GM19452 (cell line): Measurements from ENCODE around the gene RAB3C.

ENCODE experiments used
- ATAC-seq: cut with Tn5 transposase; IDR thresholded peaks from one replicate; pipeline ENCODE4 v1.9.1; 2021; ENCODE audit not compliant: unreplicated experiment

RAB3C gene

DNA sequence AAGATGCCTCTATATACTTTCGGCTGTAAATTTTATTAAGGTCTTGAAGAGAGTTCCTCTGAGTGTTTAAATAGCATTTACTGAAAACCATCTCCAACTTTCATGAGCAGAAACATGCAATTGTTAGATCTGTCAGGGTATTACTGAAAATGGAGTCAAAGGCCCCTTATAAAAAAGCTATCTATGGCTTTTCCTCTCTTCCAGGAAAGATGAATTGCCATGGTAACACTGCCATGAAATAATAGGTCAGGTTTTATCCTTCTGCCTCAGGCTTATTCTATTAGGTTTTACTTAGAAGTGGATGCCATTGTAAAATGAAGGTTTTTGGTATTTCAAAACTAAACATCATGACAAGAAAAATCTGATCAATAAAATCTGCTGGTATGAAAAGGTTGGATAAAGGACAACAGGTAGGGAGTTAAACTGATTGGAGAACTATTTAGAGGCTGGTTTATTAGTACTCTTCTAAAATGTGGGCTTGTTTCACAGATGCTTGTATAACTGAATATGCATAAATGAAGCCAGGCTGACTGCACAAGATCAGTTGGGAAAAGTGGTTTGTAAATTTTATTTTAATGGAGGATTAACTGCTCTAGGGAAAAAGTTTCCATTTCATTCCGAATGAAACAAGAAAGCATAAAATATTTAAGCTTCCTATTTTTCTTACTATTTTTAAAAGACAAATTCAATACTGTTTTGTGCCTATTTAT is 135.5 kb downstream of the RAB3C start:
- ATAC-seq = no peak

DNA sequence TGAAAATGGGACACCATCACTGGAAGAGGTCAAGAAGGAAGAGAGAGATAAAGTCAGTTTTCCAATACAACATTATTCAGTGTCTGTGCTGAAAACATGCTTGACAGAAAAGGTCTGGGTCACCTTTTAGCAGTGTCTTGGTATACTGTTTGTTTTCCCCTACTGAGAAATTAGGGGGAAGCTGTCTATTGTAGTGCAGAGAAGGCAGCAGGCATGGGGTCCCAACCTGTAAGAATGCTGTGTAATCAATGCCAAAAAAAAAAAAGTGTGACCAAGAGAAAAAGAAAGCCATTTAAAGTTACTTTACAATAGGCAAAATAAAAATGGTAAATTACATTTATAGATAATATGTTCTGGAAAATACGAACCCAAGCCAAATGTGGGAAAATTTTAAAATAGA is 139.3 kb downstream of the RAB3C start:
- ATAC-seq = no peak

DNA sequence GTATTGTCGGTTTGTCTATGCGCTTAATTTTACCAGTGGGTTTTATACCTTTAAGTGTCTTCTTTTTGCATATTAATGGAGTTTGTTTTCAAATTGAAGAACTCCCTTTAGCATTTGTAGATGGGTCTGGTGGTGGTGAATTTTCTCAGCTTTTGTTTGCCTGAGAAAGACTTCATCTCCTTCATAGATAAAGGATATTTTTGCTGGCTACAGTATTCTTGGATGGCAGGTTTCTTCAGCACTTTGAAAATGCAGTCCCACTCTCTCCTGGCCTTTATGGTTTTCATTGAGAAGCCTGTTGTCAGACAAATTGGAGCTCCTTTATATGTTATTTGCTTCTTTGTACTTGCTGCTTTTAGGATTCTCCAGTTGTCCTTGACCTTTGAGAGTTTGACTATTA is 142.1 kb downstream of the RAB3C start:
- no peak for ATAC-seq

DNA sequence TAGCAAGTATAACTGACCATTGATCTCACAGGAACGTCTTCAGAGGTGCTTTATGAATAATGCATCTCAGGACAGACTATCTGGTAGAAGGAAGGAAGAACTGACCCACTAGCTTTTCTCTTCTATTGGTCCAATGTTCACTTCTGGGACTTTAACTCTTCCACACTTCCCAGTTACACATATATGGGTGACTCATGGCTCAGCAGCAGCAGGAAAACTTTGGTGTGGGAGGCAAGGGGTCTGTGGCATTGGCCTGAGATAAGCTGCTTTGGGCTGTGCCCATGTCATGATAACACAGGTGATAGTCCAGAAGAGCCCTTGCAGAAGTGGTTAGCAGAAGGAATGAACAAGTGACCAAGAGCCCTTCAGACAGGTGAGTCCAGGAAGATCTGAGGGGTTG is 148.8 kb downstream of the RAB3C start:
- ATAC-seq = no peak

DNA sequence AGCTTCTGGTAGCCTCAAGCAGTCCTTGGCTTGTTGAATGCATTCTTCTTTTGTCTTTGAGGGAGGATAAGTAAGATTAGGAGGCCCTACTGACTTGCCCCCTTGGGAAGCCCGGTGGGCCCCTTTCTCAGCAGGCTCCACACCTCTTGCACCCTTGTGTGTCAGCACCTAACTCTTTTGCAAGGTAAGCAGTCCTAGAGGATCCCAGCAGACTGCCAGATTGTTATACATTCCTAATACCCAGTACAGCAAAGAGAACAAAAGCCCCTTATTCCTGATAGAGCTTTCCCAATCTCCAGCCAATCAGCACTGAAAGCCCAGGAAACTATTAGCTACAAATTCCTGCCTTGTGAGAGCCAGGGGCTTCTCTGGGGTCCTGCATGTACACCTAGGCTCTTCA is 152.8 kb downstream of the RAB3C start:
- ATAC-seq = no peak

DNA sequence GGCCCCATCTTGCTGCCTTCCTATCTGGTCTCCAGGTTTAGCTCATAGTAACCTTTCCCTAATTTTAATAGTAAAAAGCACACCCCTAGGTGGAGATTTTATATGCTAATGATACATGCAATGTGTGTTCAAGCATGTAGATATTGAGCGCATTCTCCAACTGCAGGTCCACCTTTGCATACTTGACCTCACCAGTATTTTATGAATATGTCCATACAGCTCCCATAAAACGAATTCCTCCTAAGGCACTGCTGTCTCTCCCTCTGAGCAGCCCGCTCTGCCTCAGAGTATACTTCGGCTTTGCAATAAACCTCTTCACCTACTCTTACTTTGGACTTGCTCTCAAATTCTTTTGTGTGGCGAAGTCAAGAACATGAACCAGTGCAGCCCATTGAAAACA is 153.3 kb downstream of the RAB3C start:
- ATAC-seq = no peak

DNA sequence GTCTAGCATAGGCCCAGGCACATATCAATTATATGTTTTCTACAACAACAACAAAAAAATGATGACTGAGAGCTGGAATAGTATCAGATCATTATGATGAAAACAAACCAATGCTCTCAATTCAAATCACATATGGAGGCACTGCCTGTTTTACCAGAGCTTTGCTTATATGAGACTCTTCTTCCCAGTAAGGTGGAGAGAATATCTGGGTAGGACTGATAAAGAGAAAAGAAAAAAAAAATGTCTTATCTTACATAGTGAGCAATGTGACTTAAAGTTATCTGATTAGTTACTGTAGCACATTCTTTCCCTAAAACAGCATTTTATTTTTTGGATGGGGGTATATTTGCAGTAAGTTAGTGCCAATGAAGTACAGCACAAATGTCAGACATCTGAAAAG is 154.8 kb downstream of the RAB3C start:
- ATAC-seq = no peak

DNA sequence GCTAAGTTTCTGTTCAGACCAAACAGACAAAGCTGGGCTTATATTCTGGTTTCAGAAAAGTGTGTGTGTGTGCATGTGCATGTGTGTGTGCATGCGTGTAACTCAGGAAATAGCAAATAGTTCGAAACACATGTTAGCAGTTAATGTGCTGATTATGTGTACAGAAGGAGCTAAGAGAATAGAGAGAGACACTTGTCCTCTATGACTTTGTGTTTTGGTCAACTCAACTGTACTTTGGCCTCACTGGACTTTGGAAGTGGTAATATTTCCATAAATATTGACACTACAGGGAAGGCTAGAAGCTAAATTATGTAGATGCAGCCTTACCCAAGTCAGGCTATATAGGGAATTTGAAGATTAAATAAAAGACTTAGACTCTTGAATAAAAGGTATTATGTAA is 155.5 kb downstream of the RAB3C start:
- ATAC-seq = no peak

DNA sequence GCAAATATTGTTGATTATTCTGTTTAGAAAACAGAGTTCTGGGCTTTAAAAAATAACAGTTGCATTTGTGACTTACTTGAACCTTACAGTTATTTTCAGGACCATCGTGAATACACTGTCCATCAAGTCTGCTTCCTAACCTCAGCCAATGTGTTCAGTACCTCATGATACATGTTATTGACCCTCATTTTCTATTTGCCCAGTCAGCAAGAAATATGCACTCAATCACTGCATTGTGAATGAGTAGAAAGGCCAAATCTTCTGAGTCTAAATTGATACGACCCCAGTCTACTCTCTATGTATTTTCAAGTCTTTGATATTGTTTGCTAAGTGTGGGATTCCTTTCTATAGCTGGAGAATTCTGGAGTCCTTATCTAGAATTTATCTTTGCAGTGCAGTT is 156.2 kb downstream of the RAB3C start:
- ATAC-seq = no peak

DNA sequence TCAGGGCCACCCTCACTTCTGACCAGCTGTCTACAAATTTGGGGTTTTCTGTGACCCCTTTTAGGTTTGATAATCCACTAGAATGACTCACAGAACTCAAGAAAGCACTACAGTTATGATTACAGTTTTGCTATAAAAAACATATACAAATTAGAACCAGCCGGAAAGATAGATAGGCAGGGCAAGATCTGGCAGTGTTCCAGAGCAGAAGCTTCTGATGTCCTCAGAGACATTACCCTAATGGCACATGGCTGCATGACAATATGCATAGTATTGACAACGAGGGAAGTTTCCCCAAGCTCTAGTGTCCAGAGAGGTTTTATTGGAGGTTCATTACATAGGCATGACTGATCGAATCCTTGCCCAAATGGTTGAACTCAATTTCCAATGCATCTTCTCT is 158.1 kb downstream of the RAB3C start:
- no peak for ATAC-seq

DNA sequence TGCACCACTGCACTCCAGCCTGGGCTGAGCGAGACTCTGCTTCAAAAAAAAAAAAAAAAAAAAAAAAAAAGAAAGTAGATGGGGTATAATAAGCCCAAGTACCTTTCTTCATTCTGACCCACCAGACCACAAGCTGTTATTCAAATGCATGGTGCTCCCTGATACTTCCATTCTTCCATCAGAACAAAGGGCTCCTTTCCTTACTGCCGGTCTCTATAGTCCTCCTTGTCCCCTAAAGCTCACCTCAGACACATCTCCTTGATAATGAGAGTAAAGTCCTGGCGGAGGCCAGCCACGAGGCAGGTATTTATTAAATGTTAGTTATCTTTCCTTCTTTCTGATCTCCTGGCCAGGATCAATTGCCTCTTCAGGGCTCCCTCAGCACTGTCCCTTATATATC is 162.5 kb downstream of the RAB3C start:
- ATAC-seq = no peak

DNA sequence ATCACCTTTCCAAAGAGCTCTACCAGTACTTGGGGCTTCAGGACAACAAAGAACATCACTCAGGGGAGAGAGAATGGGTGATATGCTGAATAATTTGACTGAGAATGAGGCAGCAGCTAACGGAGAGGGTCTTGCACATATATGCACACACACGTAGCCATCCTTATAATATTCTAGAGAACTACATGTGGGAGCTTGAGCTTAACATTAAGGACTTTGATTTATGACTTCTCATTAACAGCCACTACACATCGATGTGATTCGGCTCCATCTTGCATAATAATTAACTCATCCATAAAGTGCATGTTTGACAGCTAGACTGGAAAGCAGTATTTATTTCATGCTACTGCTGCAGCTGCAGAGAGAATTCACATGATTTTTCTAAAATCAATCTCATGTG is 163.4 kb downstream of the RAB3C start:
- no peak for ATAC-seq

DNA sequence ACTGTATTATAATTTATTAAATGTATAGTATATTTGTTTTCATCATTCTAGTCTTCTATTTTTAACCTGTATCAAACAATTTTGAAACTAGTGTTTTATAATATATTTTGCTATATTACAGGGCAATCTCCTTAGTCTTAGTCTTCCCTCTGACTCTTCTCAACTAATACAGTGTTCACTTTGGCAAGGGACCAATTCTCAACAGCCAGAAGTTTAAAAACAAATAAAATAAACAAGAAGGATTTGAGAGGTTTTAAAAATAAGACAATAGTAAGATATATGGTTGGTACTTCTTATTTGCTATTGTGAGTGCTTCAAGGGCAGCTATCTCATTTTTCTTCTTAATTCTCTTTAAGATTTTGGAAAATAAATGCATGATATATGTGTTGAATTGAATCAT is 167.2 kb downstream of the RAB3C start:
- ATAC-seq = no peak

DNA sequence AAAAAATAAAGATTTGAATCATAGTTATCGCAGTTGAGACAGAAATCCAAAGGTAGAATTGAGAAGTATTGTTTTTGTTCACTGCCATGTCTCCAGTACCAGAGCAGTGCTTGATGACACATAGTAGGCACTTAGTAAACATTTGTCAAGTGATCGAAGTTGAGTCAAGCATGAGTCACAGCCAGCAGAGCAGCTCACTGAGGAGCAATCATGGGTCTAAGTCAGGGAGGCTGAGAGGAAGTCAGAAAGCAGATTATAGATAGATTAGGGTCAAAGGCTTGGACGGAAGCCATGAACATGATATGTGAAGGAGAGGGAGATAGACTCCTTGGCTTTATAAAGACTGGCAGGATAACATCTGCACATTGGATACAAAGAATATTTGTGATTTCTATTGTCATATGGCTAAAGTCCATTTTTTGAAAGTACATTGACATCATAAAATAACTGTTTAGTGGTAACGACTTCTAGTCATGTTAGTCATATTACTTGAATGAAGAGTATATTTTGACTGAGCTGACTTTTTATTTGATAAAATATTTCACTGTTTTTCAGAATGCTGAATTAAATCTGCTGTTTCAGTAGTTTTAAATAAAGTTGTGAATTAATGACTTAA is 168.5 kb downstream of the RAB3C start:
- ATAC-seq = no peak

DNA sequence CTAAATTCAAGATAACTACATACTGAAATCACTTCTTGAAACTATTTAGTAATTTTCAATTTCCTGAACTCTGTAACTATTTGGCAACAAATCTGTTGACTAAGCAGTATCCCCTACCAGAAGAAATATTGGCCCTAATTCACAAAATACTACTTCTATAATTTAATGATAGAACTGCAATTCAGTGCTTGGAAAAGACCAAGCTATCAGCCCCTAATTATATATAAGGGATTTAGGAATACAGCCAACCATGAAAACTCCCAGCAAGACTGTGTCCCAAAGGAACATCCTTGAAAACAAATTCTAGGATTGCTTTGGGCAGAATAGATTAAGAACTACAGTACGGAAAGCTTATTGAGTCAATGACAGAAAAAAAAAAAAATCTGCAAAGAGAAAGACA is 169.2 kb downstream of the RAB3C start:
- no peak for ATAC-seq

DNA sequence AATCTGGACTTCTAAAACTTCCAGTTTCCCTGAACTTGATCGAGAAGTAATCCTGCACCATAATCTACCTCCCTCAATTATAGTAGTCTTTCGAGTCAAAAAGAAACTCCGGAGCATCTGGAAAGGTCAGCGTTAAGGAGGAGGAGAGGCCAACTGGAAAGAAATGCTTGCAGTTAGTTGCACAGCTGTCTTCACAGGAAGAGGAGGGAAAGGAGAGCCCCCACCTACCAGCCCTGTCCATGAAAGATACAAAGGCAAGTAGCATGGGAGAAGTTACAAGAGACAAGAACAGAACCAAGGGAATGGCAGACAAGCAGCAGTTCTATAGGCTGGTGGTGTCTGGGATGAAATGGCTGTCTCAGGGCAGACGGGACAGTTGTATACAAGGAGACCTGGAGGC is 170.6 kb downstream of the RAB3C start:
- no peak for ATAC-seq

DNA sequence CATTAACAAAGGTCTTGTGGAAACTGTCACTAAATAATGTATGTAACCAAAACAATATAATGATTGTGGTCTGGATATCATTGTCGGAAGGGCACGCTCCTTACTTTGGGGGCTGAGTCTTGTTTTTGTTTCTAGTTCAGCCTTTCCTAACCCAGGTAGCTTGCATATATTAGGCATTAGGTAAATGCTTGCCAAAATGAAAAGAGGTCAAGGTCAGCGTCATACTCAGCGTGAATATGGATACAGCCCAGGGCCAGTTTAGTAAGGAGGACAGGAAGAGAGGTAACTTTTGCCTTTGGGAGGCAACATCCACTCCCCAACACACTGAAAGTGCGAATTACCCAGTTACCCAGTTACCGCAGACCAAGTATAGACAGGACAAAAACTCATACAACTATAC is 171.4 kb downstream of the RAB3C start:
- no peak for ATAC-seq

DNA sequence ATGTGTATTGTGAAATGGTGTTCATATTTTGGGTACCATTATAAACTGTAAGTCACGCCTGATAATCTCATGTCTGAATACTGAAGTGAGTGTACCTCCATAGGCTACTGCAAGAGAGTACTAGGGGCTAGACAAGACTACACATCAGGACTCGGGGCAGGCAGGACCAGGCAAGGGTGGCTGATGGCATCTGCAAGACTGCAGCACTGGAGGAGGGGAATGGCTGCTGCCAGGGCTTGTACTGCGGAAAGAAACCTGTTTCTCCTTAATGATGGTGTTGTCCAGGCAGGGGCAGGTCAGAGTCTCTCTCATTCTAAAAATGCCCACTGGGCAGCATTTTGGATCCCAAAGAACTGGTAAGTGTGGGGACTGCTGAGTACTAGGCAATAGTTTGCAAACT is 172.5 kb downstream of the RAB3C start:
- ATAC-seq = no peak

DNA sequence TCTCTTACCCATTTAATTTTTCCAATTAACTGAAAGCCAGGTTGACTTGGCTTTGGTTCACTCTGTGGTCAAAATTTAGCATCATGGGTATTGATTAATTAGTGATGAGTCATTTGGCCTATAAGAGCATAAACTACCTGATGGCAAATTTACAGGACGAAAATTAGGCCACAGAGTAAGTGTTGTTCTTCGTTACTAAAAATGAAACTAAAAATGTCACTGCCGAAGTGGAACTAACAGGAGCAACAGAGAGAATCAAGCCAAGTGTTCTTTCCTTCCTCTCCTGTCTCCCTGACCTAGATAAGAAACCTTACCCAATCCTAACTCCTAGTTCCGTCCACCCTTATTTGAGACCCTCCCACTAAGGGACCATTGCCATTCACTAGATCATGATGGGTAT is 176.9 kb downstream of the RAB3C start:
- ATAC-seq = peak; percentile 83

DNA sequence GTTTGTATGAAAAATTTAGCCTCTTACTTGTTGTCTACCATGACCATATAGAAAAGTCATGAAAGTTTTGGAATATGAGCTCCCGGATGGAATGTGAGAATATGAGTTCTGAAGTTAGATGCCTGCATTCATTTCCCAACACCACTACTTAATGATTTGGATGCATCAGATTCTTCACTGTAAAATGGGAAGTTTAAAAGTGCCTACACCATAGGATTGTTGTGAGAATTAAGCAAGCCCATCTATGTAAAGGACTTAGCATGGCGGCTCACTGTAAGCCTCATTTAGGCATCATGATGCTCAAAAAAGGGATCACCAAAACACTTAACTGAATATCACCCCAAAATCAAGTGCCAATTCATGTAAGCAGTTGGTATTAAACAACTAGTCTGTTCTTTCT is 177.3 kb downstream of the RAB3C start:
- no peak for ATAC-seq

DNA sequence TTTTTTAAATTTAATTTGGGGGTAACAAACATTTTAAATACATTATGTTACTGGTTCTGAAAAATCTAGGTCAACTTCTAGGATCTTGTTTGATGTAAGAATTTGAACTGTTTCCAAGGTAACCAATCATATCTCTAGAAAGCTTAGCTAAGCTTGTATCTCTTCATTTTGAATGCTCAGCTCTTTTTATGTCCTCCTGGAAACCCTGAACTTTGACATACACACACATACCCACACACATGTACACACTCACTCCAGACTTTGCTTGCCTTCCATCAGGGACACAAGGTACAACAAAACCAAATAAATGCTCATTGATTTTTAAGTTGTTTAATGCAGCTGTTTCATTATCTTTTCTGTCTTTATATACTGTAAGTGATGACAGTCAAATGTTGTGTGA is 178.5 kb downstream of the RAB3C start:
- no peak for ATAC-seq

DNA sequence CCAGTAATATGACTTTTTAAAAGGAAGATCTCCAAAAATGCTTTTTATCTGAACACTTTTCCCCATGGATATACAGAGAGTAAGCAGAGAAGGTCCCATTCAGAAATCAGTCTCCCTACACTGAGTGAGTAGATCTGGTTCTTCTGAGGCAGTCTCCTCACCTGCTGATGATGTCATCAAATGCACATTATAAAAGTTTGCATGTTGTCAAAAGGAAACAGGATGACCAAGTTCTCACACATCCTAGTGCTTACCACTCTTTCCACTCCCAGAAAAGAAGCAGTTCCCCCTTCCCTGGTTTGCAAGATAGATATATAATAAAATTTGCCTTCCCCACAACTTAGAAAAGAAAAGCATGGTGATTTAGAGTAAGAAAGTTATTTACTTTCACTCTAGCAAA is 180.5 kb downstream of the RAB3C start:
- ATAC-seq = peak; percentile 42

DNA sequence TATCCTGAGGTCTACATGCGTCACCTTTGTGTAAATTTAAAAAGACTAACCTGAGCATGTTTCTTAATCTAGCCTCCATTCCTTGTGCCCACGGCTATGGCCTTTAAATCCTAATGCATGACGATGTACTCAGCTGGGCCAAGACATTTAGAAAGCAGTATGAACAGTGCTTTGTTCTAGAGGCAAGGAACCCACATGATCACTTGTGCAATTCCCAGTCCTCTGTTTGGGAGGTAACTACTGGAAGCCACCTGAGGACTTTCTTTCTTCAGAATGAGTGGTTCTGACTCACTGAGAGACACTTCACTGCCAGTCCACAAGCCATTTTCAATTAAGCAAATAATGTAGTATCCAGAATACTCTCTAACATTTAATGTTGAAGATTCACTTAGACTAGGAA is 181.3 kb downstream of the RAB3C start:
- ATAC-seq = no peak
